Right cardiac atrium (tissue), 5 donors: ENCODE results near the gene TRPV4. TPM values are rescaled to one million over a fixed set of nuclear protein-coding genes. Genes with fewer than 3 reads are reported as not detected.

ENCODE experiments used
- ATAC-seq, 2 donors: fragments of 200-7000 bp; cut with Tn5 transposase; one replicate each; pipeline versions ENCODE4 v1.8.0 to v1.9.1; 2020; ENCODE audit warnings: moderate library complexity in 2 of 2, mild to moderate bottlenecking in 1 of 2
- DNase-seq, 3 donors: peaks; one replicate each; pipeline ENCODE4 v3.0.0-alpha.2; 2020
- H3K27ac ChIP-seq: one replicate; pipeline ENCODE4 v1.5.1; 2013; ENCODE audit warnings: mild to moderate bottlenecking, low read length, control low read depth, moderate library complexity
- H3K27me3 ChIP-seq: one replicate; pipeline ENCODE4 v1.6.1; 2013; ENCODE audit not compliant: control insufficient read depth, insufficient read depth
- H3K4me1 ChIP-seq: one replicate; pipeline ENCODE4 v1.6.1; 2013; ENCODE audit warnings: low read length; ENCODE audit not compliant: control insufficient read depth, insufficient read depth
- H3K4me3 ChIP-seq: one replicate; pipeline ENCODE4 v1.5.1; 2013; ENCODE audit warnings: low read length, control low read depth
- H3K9me3 ChIP-seq: one replicate; pipeline ENCODE4 v1.6.1; 2013; ENCODE audit warnings: low read length; ENCODE audit not compliant: control insufficient read depth
- WGBS: extraction: QIAGEN DNeasy Blood & Tissue Kit; methylation state at CpG from one replicate; pipeline ENCODE4 v1.1.7; 2013; 5-methylcytosine and 5-hydroxymethylcytosine counted together
- intact Hi-C, 4 donors: fragments of 100-400 bp; cut with DNase I; formaldehyde crosslinking; loops; one replicate each; pipeline versions ENCODE4 v1.11.0 to v1.14.0; 2022 to 2023
- polyA plus RNA-seq: library from polyadenylated mRNA; stranded (reverse); fragments of 200-250 nt; gene quantifications from one replicate; pipeline ENCODE4 v1.2.3, GENCODE V29; 2013
- total RNA-seq, 4 donors: library from RNA; stranded (reverse); fragmentation: NEBNext Ultra II Directional; extraction: Animal tissue kit (Norgen Biotek cat#: 25700); gene quantifications; one replicate each; pipeline ENCODE4 v1.2.1, GENCODE V29; 2021
- donor health status: healthy with polysubstance abuse.
- donor health status: DM: no; HTN: yes; CAD: no.
- donor health status: DM: no; HTN: no; CAD: no.
- donor health status: DM: no; HTN: yes; CAD: no; lungs with severe emphysema.
- donor health status: DM: yes; HTN: yes; CAD: no.

The TRPV4 gene
- total and polyA plus RNA-seq, 5 donors: 0.57 to 1.4 (median 1.1) TPM

- ATAC-seq: peak; percentile 75 to 78
- H3K9me3 ChIP-seq: no peaks in the 10 kb centered on the region
- intact Hi-C loops: no loop called here
- H3K27ac ChIP-seq: no peak overlapping the region
- no peaks in the 10 kb centered on the region for H3K4me1 ChIP-seq
- peak; percentile 59 to 83 (median 77) for DNase-seq
- no peaks in the 10 kb centered on the region for H3K27me3 ChIP-seq
- 52% methylated on average over 19 of the region's 19 CpGs for WGBS
- H3K4me3 ChIP-seq: no peak overlapping the region
These were observed 5.3 kb downstream of the TRPV4 start for GRCh38 chr12:109827566-109828550.

DNA sequence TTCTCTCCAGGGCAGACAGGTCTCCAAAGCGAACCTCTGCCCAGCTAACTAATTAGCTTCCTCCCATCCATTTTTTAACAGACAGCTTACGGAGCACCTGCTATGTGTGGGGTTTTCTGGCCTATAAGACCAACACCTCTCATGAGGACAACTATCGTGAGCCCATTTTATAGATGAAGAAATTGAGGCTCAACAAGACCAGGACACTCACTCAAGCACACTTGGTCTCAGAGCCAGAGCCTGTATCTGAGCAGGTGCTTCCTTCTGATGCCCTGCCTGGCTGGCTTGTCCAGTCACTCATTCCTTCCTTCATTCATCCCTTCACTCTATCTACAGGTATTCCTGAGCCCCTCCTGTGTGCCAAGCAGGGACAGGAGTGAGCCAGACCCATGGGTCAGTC, 6.1 kb downstream of the TRPV4 start:
- Histone ChIP-seq H3K27me3 (no peaks in the 10 kb centered on the region), H3K4me1 (no peaks in the 10 kb centered on the region), H3K27ac (no peak overlapping the region), H3K9me3 (no peaks in the 10 kb centered on the region), H3K4me3 (no peak overlapping the region)
- DNase-seq (no peak), ATAC-seq (no peak)
- 90% methylated on average over 3 of the region's 3 CpGs for WGBS
- intact Hi-C loops: no loop called here

DNA sequence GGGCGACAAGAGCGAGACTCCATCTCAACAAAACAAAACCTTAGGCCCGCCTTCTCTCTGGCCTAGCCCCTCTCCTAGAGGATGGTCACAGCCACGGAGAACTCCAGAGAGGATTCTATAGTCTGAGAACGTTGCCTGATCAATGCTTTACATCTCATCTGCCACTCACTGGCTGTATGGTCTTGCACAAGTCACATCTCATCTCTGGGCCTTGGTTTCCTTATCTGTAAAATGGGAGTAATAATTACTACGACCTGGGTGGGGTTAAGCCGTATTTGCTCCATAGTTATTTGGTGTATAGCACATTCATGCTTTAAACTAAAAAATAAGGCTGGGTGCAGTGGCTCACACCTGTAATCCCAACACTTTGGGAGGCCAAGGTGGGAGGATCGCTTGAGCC, 8.5 kb downstream of the TRPV4 start:
- 88% methylated on average over 8 of the region's 8 CpGs for WGBS
- no peaks in the 10 kb centered on the region for H3K4me1 ChIP-seq
- no peak overlapping the region for H3K4me3 ChIP-seq
- intact Hi-C loops: no loop called here
- no peaks in the 10 kb centered on the region for H3K9me3 ChIP-seq
- no peak overlapping the region for H3K27ac ChIP-seq
- ATAC-seq (no peak), DNase-seq (no peak)
- no peaks in the 10 kb centered on the region for H3K27me3 ChIP-seq

GRCh38 chr12:109822951-109823411, 10.2 kb downstream of the TRPV4 start:
- Histone ChIP-seq H3K4me3 (no peak overlapping the region), H3K27ac (no peak overlapping the region), H3K9me3 (no peaks in the 10 kb centered on the region), H3K27me3 (no peaks in the 10 kb centered on the region), H3K4me1 (no peaks in the 10 kb centered on the region)
- intact Hi-C loops: no loop called here
- DNase-seq: no peak
- WGBS: 66% methylated on average over 15 of the region's 15 CpGs
- peak; percentile 45 to 47 for ATAC-seq

- no peak for DNase-seq
- Histone ChIP-seq H3K27me3 (no peaks in the 10 kb centered on the region), H3K27ac (no peak overlapping the region), H3K9me3 (no peaks in the 10 kb centered on the region), H3K4me1 (no peaks in the 10 kb centered on the region), H3K4me3 (no peak overlapping the region)
- intact Hi-C loops: no loop called here
- no peak for ATAC-seq
- 79% methylated on average over 7 of the region's 7 CpGs for WGBS
These were observed 10.8 kb downstream of the TRPV4 start for GRCh38 chr12:109822416-109822815.

DNA sequence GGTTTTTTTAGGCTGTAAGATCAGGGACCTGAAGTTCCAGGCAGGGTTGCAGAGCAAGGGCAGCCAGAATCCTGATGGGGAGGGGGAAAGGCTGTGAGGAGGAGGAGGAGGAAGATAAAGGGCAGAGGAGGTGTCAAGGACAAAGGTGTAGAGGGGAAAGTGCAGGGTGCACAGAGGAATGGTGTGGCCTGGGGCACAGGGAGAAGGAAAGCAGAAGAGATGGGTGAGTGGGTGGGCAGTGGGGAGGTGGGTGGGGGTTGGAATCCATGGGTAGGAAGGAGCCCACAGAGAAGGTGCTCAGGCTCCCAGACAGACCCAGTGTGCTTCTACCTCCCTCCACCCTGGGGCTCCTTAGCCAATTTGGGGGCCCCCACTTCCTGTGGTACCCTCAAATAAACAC, 11.2 kb downstream of the TRPV4 start:
- H3K4me1 ChIP-seq: no peaks in the 10 kb centered on the region
- no peaks in the 10 kb centered on the region for H3K27me3 ChIP-seq
- H3K4me3 ChIP-seq: no peak overlapping the region
- no peak overlapping the region for H3K27ac ChIP-seq
- ATAC-seq (no peak), DNase-seq (no peak)
- intact Hi-C loops: no loop called here
- H3K9me3 ChIP-seq: no peaks in the 10 kb centered on the region

GRCh38 chr12:109820816-109821381, 12.3 kb downstream of the TRPV4 start:
- ATAC-seq: no peak
- 91% methylated on average over 16 of the region's 16 CpGs for WGBS
- DNase-seq: no peak
- H3K4me1 ChIP-seq: no peaks in the 10 kb centered on the region
- intact Hi-C loops: no loop called here
- H3K27ac ChIP-seq: no peak overlapping the region
- no peak overlapping the region for H3K4me3 ChIP-seq
- no peaks in the 10 kb centered on the region for H3K27me3 ChIP-seq
- no peaks in the 10 kb centered on the region for H3K9me3 ChIP-seq

DNA sequence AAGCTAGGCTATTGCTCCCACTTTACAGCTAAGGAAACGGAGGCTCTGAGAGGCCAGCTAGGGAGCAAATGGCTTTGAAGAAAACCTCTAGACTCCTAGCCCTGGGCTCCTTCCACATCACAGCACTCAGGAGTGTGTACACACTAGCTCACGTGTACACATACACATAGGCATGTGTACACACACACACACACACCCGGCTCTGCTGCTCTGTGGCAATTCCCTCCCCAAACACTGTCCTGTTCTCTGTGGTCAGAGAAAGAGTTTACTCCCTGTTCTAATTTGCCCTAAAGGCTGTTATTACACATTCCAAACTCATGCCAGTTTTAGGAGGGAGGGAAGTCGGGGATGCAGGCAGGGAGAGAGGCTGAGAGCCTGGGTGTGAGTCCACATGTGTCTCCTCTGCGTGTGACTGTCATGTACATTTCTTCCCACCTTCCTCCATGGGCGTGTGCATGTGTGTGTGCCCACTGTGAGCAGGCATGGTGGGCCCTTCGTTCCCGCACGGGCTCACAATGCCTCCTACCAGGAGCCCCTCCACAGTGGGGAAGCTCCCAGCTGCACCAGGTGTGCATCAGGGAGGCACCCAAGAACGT, 14.2 kb downstream of the TRPV4 start:
- DNase-seq (no peak), ATAC-seq (no peak)
- no peaks in the 10 kb centered on the region for H3K9me3 ChIP-seq
- 57% methylated on average over 10 of the region's 10 CpGs for WGBS
- H3K4me3 ChIP-seq: no peak overlapping the region
- H3K27me3 ChIP-seq: no peaks in the 10 kb centered on the region
- H3K4me1 ChIP-seq: no peaks in the 10 kb centered on the region
- H3K27ac ChIP-seq: no peak overlapping the region
- intact Hi-C loops: no loop called here

- WGBS: 90% methylated on average over 9 of the region's 9 CpGs
- intact Hi-C loops: no loop called here
- H3K27me3 ChIP-seq: no peaks in the 10 kb centered on the region
- H3K27ac ChIP-seq: no peak overlapping the region
- DNase-seq: no peak
- H3K9me3 ChIP-seq: no peaks in the 10 kb centered on the region
- H3K4me3 ChIP-seq: no peak overlapping the region
- no peaks in the 10 kb centered on the region for H3K4me1 ChIP-seq
- no peak for ATAC-seq
These were observed 14.9 kb downstream of the TRPV4 start for GRCh38 chr12:109818253-109818652.

GRCh38 chr12:109817627-109818231, 15.5 kb downstream of the TRPV4 start:
- no peaks in the 10 kb centered on the region for H3K27me3 ChIP-seq
- intact Hi-C loops: no loop called here
- no peak for ATAC-seq
- H3K4me1 ChIP-seq: no peaks in the 10 kb centered on the region
- H3K9me3 ChIP-seq: no peaks in the 10 kb centered on the region
- WGBS: 94% methylated on average over 8 of the region's 8 CpGs
- DNase-seq: no peak
- no peak overlapping the region for H3K4me3 ChIP-seq
- H3K27ac ChIP-seq: no peak overlapping the region

- intact Hi-C loops: no loop called here
- no peaks in the 10 kb centered on the region for H3K9me3 ChIP-seq
- DNase-seq: no peak
- no peak for ATAC-seq
- no peak overlapping the region for H3K27ac ChIP-seq
- no peak overlapping the region for H3K4me3 ChIP-seq
- 82% methylated on average over 7 of the region's 7 CpGs for WGBS
- H3K27me3 ChIP-seq: no peaks in the 10 kb centered on the region
- H3K4me1 ChIP-seq: no peaks in the 10 kb centered on the region
These were observed 16.3 kb downstream of the TRPV4 start for GRCh38 chr12:109816870-109817269.
